Calu3 (cell line): ENCODE measurements around the gene GFRA1. TPM values are rescaled to one million over a fixed set of nuclear protein-coding genes. Genes with fewer than 3 reads are reported as not detected.

ENCODE experiments used
- BruUV-seq: library from RNA; stranded (reverse); fragments of 400-500 nt; replicated peaks from 2 replicates; lab custom pipeline; 2021; lab: Mats Ljungman, UMichigan
- CTCF ChIA-PET: fragments of 300-600 bp; sonication (Branson Sonifier 250); formaldehyde crosslinking; loops from one replicate; lab custom pipeline; 2022; ENCODE audit warnings: antibody characterized with exemption; lab: Charles Lee
- DNase-seq: peaks from one replicate; pipeline ENCODE4 v3.0.0; 2022
- H3K27ac Mint-ChIP-seq: one replicate; pipeline ENCODE4 v1.8.0; 2022; ENCODE audit warnings: mixed read lengths; ENCODE audit not compliant: unreplicated experiment
- H3K27me3 Mint-ChIP-seq: one replicate; pipeline ENCODE4 v1.8.0; 2022; ENCODE audit warnings: mixed read lengths; ENCODE audit not compliant: unreplicated experiment
- H3K36me3 Mint-ChIP-seq: one replicate; pipeline ENCODE4 v1.8.0; 2022; ENCODE audit warnings: mild to moderate bottlenecking, moderate library complexity, mixed read lengths; ENCODE audit not compliant: insufficient read depth, unreplicated experiment
- H3K4me1 Mint-ChIP-seq: one replicate; pipeline ENCODE4 v1.8.0; 2022; ENCODE audit warnings: mild to moderate bottlenecking, low read depth, mixed read lengths; ENCODE audit not compliant: unreplicated experiment
- H3K4me3 Mint-ChIP-seq: one replicate; pipeline ENCODE4 v1.8.0; 2022; ENCODE audit warnings: mild to moderate bottlenecking, low read depth, moderate library complexity, mixed read lengths; ENCODE audit not compliant: unreplicated experiment
- H3K9me3 Mint-ChIP-seq: one replicate; pipeline ENCODE4 v1.8.0; 2022; ENCODE audit warnings: low read depth, mixed read lengths; ENCODE audit not compliant: unreplicated experiment
- intact Hi-C: fragments of 100-400 bp; cut with micrococcal nuclease; formaldehyde crosslinking; loops from one replicate; pipeline ENCODE4 v1.10.0; 2022; ENCODE audit not compliant: unreplicated experiment
- total RNA-seq: library from RNA; stranded (reverse); gene quantifications from 2 replicates; pipeline ENCODE4 v1.2.3, GENCODE V29; 2022
- TF ChIP-seq, protein P1 (sequence below): fragments of 200-600 bp; IDR thresholded peaks from one replicate; pipeline ENCODE4 v1.8.0; 2022; ENCODE audit warnings: antibody characterized with exemption; ENCODE audit not compliant: unreplicated experiment

The GFRA1 gene
- total RNA-seq, 1 experiment from 2014 or later: not detected

DNA sequence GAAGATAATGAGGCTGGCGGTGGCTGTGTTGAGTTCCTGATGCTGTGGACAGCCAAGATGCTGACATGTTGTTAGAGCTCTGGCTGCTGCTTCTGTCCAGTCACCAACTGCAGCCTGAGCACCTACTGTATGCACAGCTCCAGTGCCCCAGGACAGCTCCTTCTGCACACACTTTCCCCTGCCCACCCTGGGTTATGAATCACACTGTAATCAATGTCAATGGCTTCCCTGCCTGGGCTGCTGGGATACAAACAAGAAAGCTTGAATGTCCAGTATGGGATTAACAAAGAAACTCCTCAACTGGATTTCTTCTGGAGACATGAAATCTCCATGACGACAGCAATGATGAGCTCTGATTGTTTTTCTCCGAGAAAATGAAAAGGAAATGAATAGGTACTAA, 172.0 kb downstream of the GFRA1 start:
- Mint-ChIP-seq H3K27ac (no peak overlapping the region), H3K36me3 (no peaks in the 10 kb centered on the region), H3K4me1 (no peaks in the 10 kb centered on the region), H3K9me3 (peaks cover 3% of the 10 kb centered on the region), H3K4me3 (no peak overlapping the region), H3K27me3 (peaks cover 28% of the 10 kb centered on the region)
- CTCF ChIA-PET: interaction anchor here (0.6 kb wide), 1 partner anchor 10 kb away, joined by 3 read pairs; no protein-coding TSS in a partner anchor
- no TSS peak for BruUV-seq
- intact Hi-C loops: no loop called here
- no peak for DNase-seq
- TF ChIP-seq, protein P1, sequence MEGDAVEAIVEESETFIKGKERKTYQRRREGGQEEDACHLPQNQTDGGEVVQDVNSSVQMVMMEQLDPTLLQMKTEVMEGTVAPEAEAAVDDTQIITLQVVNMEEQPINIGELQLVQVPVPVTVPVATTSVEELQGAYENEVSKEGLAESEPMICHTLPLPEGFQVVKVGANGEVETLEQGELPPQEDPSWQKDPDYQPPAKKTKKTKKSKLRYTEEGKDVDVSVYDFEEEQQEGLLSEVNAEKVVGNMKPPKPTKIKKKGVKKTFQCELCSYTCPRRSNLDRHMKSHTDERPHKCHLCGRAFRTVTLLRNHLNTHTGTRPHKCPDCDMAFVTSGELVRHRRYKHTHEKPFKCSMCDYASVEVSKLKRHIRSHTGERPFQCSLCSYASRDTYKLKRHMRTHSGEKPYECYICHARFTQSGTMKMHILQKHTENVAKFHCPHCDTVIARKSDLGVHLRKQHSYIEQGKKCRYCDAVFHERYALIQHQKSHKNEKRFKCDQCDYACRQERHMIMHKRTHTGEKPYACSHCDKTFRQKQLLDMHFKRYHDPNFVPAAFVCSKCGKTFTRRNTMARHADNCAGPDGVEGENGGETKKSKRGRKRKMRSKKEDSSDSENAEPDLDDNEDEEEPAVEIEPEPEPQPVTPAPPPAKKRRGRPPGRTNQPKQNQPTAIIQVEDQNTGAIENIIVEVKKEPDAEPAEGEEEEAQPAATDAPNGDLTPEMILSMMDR: no peak

DNA sequence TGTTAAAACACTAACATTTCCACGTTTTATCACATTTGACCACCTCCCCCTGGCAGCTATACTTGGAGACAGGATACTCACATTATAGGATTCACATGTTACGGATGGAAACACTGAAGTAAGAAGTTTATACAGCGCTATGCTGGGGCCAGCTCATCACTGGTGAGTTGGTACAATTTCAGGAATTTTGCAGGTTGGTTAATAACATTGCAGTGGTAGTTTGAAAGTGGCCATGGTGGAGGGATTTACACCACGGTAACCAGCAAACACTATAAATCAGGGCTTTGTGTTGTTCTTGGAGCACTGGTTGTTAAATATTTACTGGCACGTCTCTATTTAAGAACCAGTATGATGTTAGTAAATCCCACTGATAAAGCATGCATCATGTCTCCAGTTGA, 174.0 kb downstream of the GFRA1 start:
- peaks cover 15% of the 10 kb centered on the region for H3K27me3 Mint-ChIP-seq
- no peak for DNase-seq
- no peak overlapping the region for H3K27ac Mint-ChIP-seq
- TF ChIP-seq, protein P1: no peak
- no peak overlapping the region for H3K4me3 Mint-ChIP-seq
- BruUV-seq: no TSS peak
- H3K9me3 Mint-ChIP-seq: peaks cover 3% of the 10 kb centered on the region
- no peaks in the 10 kb centered on the region for H3K4me1 Mint-ChIP-seq
- no peaks in the 10 kb centered on the region for H3K36me3 Mint-ChIP-seq
- intact Hi-C loops: no loop called here
- CTCF ChIA-PET: no interaction called here

DNA sequence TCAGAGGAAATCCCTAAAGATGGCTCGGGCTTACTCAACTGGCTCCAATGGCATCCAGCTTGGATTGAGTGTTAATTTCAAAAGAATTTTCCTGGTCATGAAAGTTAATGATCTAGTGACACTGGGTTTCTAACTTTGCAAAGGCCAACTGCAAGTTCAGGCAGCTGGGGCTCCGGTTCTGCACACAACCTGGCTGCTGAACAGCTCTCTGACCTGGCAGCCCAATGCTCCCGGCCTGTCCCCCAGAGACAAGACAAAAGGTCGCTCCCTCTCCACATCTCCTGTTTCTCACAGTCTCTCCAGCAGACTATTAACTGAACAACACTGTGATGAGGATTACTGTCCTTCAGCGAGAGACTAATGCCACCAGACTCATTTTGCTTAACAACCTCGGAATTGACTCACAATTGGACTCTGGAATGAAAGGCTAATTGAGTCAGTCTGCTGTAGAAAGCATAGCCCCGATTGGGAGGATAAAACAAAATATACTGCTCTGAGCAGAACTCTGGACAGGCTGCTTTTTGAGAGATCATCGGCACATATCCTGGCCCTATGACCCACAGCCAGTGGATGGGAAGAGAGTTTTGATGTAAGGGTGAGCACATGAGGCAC, 174.5 kb downstream of the GFRA1 start:
- Mint-ChIP-seq H3K27me3 (peaks cover 15% of the 10 kb centered on the region), H3K9me3 (peaks cover 3% of the 10 kb centered on the region), H3K36me3 (no peaks in the 10 kb centered on the region), H3K27ac (no peak overlapping the region), H3K4me1 (no peaks in the 10 kb centered on the region), H3K4me3 (no peak overlapping the region)
- CTCF ChIA-PET: no interaction called here
- intact Hi-C loops: no loop called here
- BruUV-seq: no TSS peak
- DNase-seq: no peak
- TF ChIP-seq, protein P1: no peak

DNA sequence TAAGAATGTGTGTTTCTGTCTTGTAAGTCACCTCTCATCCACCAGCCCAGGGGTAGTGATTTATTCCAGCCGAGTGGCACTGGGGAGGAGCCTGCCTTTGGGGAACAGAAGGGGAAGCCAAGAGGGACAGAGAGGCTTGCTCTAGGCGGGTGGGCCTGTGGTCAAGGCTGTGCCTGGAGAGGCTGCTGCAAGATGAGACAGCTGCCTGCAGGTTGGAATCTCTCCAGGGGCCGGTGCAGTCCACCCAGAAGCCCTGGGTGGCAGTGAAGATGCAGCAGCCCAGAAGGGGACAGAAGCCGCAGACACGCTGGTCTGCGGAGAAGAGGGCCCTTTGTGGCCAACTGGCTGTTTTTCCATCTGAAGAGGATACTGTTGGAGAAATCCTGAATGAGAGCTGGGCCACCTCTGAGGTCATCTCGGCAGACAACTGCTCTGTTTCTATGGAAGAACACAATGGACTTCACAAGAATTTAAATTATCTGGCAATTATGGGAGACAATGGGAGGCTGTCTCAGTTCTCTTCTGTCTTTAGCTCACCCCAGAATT, 175.7 kb downstream of the GFRA1 start:
- H3K4me3 Mint-ChIP-seq: no peak overlapping the region
- CTCF ChIA-PET: no interaction called here
- H3K27ac Mint-ChIP-seq: no peak overlapping the region
- H3K9me3 Mint-ChIP-seq: peaks cover 3% of the 10 kb centered on the region
- peaks cover 15% of the 10 kb centered on the region for H3K27me3 Mint-ChIP-seq
- DNase-seq: no peak
- H3K4me1 Mint-ChIP-seq: no peaks in the 10 kb centered on the region
- intact Hi-C loops: no loop called here
- TF ChIP-seq, protein P1: no peak
- H3K36me3 Mint-ChIP-seq: no peaks in the 10 kb centered on the region
- BruUV-seq: no TSS peak
